Measurements from ENCODE around the gene RNF145.

Gene RNF145

GRCh38 chr5:159190170-159190569 lies 19.2 kb downstream of the RNF145 start:
- Histone ChIP-seq H3F3A (ENCODE audit: insufficient read depth, low read length) (no peaks in the 10 kb centered on the region), H4K20me1 (ENCODE audit: insufficient read depth, low read length) (no peaks in the 10 kb centered on the region), H3K9ac (ENCODE audit: low read length) (no peak overlapping the region), H3K4me2 (ENCODE audit: low read length) (no peak overlapping the region), H3K27ac (ENCODE audit: low read depth, low read length, poor library complexity, severe bottlenecking) (no peak overlapping the region), H3K9me2 (ENCODE audit: low read depth, low read length) (no peaks in the 10 kb centered on the region), H3K4me1 (ENCODE audit: insufficient read depth, low read length, severe bottlenecking) (no peaks in the 10 kb centered on the region), H3K27me3 (ENCODE audit: insufficient read depth, low read length) (no peaks in the 10 kb centered on the region), H3K36me3 (ENCODE audit: insufficient read depth, low read length) (peaks cover 62% of the 10 kb centered on the region), H2AFZ (ENCODE audit: low read length) (no peak overlapping the region), H3K4me3 (ENCODE audit: low read depth, low read length, poor library complexity, severe bottlenecking) (no peak overlapping the region), H3K9me3 (ENCODE audit: low read length) (0 out of 2 replicates have a peak, but pooled peaks cover 2% of the 10 kb centered on the region), H3K79me2 (ENCODE audit: insufficient read depth, low read length) (no peaks in the 10 kb centered on the region)
- TF ChIP-seq EZH2 (IDR thresholded peaks at IDR 0.05; ENCODE audit: borderline replicate concordance, low read length) (no peak), CTCF (IDR thresholded peaks at IDR 0.05; ENCODE audit: low read length) (no peak)

GRCh38 chr5:159189310-159189709 lies 20.0 kb downstream of the RNF145 start:
- Histone ChIP-seq H3K36me3 (ENCODE audit: insufficient read depth, low read length) (peaks cover 53% of the 10 kb centered on the region), H2AFZ (ENCODE audit: low read length) (no peak overlapping the region), H3K4me3 (ENCODE audit: low read depth, low read length, poor library complexity, severe bottlenecking) (no peak overlapping the region), H3K27ac (ENCODE audit: low read depth, low read length, poor library complexity, severe bottlenecking) (no peak overlapping the region), H3K27me3 (ENCODE audit: insufficient read depth, low read length) (no peaks in the 10 kb centered on the region), H3K9me3 (ENCODE audit: low read length) (0 out of 2 replicates have a peak, but pooled peaks cover 2% of the 10 kb centered on the region), H3K4me1 (ENCODE audit: insufficient read depth, low read length, severe bottlenecking) (no peaks in the 10 kb centered on the region), H3K4me2 (ENCODE audit: low read length) (no peak overlapping the region), H3K79me2 (ENCODE audit: insufficient read depth, low read length) (no peaks in the 10 kb centered on the region), H3K9me2 (ENCODE audit: low read depth, low read length) (no peaks in the 10 kb centered on the region), H3K9ac (ENCODE audit: low read length) (no peak overlapping the region), H4K20me1 (ENCODE audit: insufficient read depth, low read length) (no peaks in the 10 kb centered on the region), H3F3A (ENCODE audit: insufficient read depth, low read length) (no peaks in the 10 kb centered on the region)
- no peak for TF ChIP-seq EZH2 (IDR thresholded peaks at IDR 0.05; ENCODE audit: borderline replicate concordance, low read length)
- no peak for TF ChIP-seq CTCF (IDR thresholded peaks at IDR 0.05; ENCODE audit: low read length)

GRCh38 chr5:159187719-159188118 lies 21.6 kb downstream of the RNF145 start:
- Histone ChIP-seq H2AFZ (ENCODE audit: low read length) (no peak overlapping the region), H3K4me2 (ENCODE audit: low read length) (no peak overlapping the region), H3F3A (ENCODE audit: insufficient read depth, low read length) (no peaks in the 10 kb centered on the region), H3K9ac (ENCODE audit: low read length) (no peak overlapping the region), H3K4me1 (ENCODE audit: insufficient read depth, low read length, severe bottlenecking) (peaks cover 5% of the 10 kb centered on the region), H3K4me3 (ENCODE audit: low read depth, low read length, poor library complexity, severe bottlenecking) (no peak overlapping the region), H3K27me3 (ENCODE audit: insufficient read depth, low read length) (no peaks in the 10 kb centered on the region), H3K27ac (ENCODE audit: low read depth, low read length, poor library complexity, severe bottlenecking) (no peak overlapping the region), H4K20me1 (ENCODE audit: insufficient read depth, low read length) (no peaks in the 10 kb centered on the region), H3K79me2 (ENCODE audit: insufficient read depth, low read length) (no peaks in the 10 kb centered on the region), H3K9me2 (ENCODE audit: low read depth, low read length) (no peaks in the 10 kb centered on the region), H3K9me3 (ENCODE audit: low read length) (0 out of 2 replicates have a peak, but pooled peaks cover 2% of the 10 kb centered on the region), H3K36me3 (ENCODE audit: insufficient read depth, low read length) (peaks cover 37% of the 10 kb centered on the region)
- TF ChIP-seq CTCF (IDR thresholded peaks at IDR 0.05; ENCODE audit: low read length) (no peak), EZH2 (IDR thresholded peaks at IDR 0.05; ENCODE audit: borderline replicate concordance, low read length) (no peak)

Data from OCI-LY1 (cell line).